Neural cell (in vitro differentiated cells): ENCODE measurements around the gene INSYN2B. TPM values are rescaled to one million over a fixed set of nuclear protein-coding genes. Genes with fewer than 3 reads are reported as not detected.

Experiments
- H2AFZ ChIP-seq: fragments of 200-600, 300-800 bp; sonication (generic), shearing (Covaris generic); 2 replicates; pipeline ENCODE4 v1.6.0; 2014; ENCODE audit warnings: low read depth, mild to moderate bottlenecking, antibody characterized with exemption, low read length, moderate library complexity
- H3F3A ChIP-seq: fragments of 200-600 bp; shearing (Covaris generic); 2 replicates; pipeline ENCODE4 v1.6.1; 2016; ENCODE audit warnings: mild to moderate bottlenecking, moderate library complexity, mixed read lengths, antibody characterized with exemption, low read length; ENCODE audit not compliant: insufficient read depth, poor library complexity, severe bottlenecking
- H3K27ac ChIP-seq: fragments of 200-600, 300-800 bp; sonication (generic), shearing (Covaris generic); 2 replicates; pipeline ENCODE4 v1.5.1; 2014; ENCODE audit warnings: mild to moderate bottlenecking, low read length, moderate library complexity
- H3K27me3 ChIP-seq: fragments of 300-800, 200-600 bp; sonication (generic), shearing (Covaris generic); 2 replicates; pipeline ENCODE4 v1.6.0; 2014; ENCODE audit warnings: mild to moderate bottlenecking, low read depth, low read length, moderate library complexity; ENCODE audit not compliant: insufficient read depth
- H3K36me3 ChIP-seq: fragments of 300-800, 200-600 bp; sonication (generic), shearing (Covaris generic); 2 replicates; pipeline ENCODE4 v1.5.1; 2014; ENCODE audit warnings: mild to moderate bottlenecking, antibody characterized with exemption, low read length, moderate library complexity; ENCODE audit not compliant: insufficient read depth
- H3K4me2 ChIP-seq: fragments of 300-800, 200-600 bp; sonication (generic), shearing (Covaris generic); 2 replicates; pipeline ENCODE4 v1.6.0; 2014; ENCODE audit warnings: mild to moderate bottlenecking, low read length
- H3K4me3 ChIP-seq: fragments of 300-800, 200-600 bp; sonication (generic), shearing (Covaris generic); 2 replicates; pipeline ENCODE4 v1.5.1; 2014; ENCODE audit warnings: mild to moderate bottlenecking, low read length, moderate library complexity
- H3K79me2 ChIP-seq: fragments of 200-600 bp; shearing (Covaris generic); replicated peaks from 2 replicates; pipeline ENCODE4 v1.6.0; 2014; ENCODE audit warnings: mild to moderate bottlenecking, low read length, moderate library complexity; ENCODE audit not compliant: insufficient read depth
- H3K9ac ChIP-seq: fragments of 300-800, 200-600 bp; sonication (generic), shearing (Covaris generic); 2 replicates; pipeline ENCODE4 v1.6.1; 2016; ENCODE audit warnings: mild to moderate bottlenecking, low read length, mixed read lengths
- H3K9me2 ChIP-seq: fragments of 200-600 bp; shearing (Covaris generic); 2 replicates; pipeline ENCODE4 v1.6.1; 2016; ENCODE audit warnings: mild to moderate bottlenecking, low read length, mixed read lengths; ENCODE audit not compliant: insufficient read depth
- H3K9me3 ChIP-seq: fragments of 200-600, 300-800 bp; sonication (generic), shearing (Covaris generic); 2 replicates; pipeline ENCODE4 v1.6.1; 2016; ENCODE audit warnings: mild to moderate bottlenecking, mixed run types, low read length, moderate library complexity, mixed read lengths
- H4K20me1 ChIP-seq: fragments of 200-600 bp; shearing (Covaris generic); 2 replicates; pipeline ENCODE4 v1.6.1; 2016; ENCODE audit warnings: mild to moderate bottlenecking, mixed run types; ENCODE audit not compliant: insufficient read depth
- CTCF ChIP-seq: fragments of 450-650 bp; IDR thresholded peaks from 2 replicates; pipeline ENCODE4 v1.5.1; 2014; ENCODE audit warnings: antibody characterized with exemption, mild to moderate bottlenecking, moderate library complexity; ENCODE audit not compliant: poor library complexity, severe bottlenecking
- EP300 ChIP-seq: fragments of 450-650 bp; conservative IDR thresholded peaks from 2 replicates; pipeline ENCODE4 v1.6.1; 2014; ENCODE audit warnings: antibody characterized with exemption, mild to moderate bottlenecking, moderate library complexity; ENCODE audit not compliant: poor library complexity, severe bottlenecking
- EZH2 ChIP-seq: fragments of 200-600, 300-800 bp; shearing (Covaris generic), sonication (generic); IDR thresholded peaks from 2 replicates; pipeline ENCODE4 v1.6.1; 2014; ENCODE audit warnings: antibody characterized with exemption, low read length, borderline replicate concordance, mild to moderate bottlenecking; ENCODE audit not compliant: insufficient read depth, poor library complexity, severe bottlenecking
- MXI1 ChIP-seq: fragments of 450-650 bp; conservative IDR thresholded peaks from 2 replicates; pipeline ENCODE4 v1.6.1; 2014; ENCODE audit warnings: antibody characterized with exemption, mild to moderate bottlenecking; ENCODE audit not compliant: poor library complexity, severe bottlenecking
- POLR2AphosphoS5 ChIP-seq: IDR thresholded peaks from 2 replicates; pipeline ENCODE4 v1.6.1; 2012
- RAD21 ChIP-seq: fragments of 450-650 bp; conservative IDR thresholded peaks from 2 replicates; pipeline ENCODE4 v1.6.1; 2014; ENCODE audit warnings: antibody characterized with exemption, mild to moderate bottlenecking, moderate library complexity
- SMC3 ChIP-seq: fragments of 450-650 bp; conservative IDR thresholded peaks from 2 replicates; pipeline ENCODE4 v1.6.1; 2014; ENCODE audit warnings: antibody characterized with exemption, mild to moderate bottlenecking, moderate library complexity; ENCODE audit not compliant: poor library complexity
- TAF1 ChIP-seq: IDR thresholded peaks from 2 replicates; pipeline ENCODE4 v1.6.1; 2012; ENCODE audit warnings: low read depth
- polyA plus RNA-seq: library from polyadenylated mRNA; depleted of rRNA; stranded (reverse); fragments of >200 nt; gene quantifications from 2 replicates; pipeline ENCODE4 v1.2.3, GENCODE V29; 2014
- TF ChIP-seq, protein P1 (sequence below): IDR thresholded peaks from 2 replicates; pipeline ENCODE4 v1.6.1; 2012; ENCODE audit warnings: borderline replicate concordance

The INSYN2B gene
- polyA plus RNA-seq, 1 donor from 2014 or later = 0.37 TPM

DNA sequence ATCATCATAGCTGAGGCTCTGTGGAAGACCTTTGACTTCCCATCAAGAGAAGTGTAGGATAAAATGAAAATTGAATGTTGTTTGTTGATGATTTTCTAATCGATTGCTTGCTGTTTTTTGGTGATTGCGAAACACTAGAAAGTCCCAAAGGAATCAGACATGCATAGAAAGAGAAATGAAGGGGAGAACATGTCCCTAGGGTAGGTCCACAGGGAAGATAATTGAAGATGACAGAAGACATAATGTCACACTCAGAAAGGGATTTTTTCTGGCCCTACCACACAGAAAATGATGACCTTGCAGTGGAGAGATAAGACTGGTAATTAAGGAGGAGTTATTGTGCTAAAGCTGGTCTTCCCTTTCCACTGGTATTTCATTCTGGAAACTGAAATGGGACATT is 62.8 kb downstream of the INSYN2B start:
- no peak for TF ChIP-seq RAD21
- TF ChIP-seq, protein P1, sequence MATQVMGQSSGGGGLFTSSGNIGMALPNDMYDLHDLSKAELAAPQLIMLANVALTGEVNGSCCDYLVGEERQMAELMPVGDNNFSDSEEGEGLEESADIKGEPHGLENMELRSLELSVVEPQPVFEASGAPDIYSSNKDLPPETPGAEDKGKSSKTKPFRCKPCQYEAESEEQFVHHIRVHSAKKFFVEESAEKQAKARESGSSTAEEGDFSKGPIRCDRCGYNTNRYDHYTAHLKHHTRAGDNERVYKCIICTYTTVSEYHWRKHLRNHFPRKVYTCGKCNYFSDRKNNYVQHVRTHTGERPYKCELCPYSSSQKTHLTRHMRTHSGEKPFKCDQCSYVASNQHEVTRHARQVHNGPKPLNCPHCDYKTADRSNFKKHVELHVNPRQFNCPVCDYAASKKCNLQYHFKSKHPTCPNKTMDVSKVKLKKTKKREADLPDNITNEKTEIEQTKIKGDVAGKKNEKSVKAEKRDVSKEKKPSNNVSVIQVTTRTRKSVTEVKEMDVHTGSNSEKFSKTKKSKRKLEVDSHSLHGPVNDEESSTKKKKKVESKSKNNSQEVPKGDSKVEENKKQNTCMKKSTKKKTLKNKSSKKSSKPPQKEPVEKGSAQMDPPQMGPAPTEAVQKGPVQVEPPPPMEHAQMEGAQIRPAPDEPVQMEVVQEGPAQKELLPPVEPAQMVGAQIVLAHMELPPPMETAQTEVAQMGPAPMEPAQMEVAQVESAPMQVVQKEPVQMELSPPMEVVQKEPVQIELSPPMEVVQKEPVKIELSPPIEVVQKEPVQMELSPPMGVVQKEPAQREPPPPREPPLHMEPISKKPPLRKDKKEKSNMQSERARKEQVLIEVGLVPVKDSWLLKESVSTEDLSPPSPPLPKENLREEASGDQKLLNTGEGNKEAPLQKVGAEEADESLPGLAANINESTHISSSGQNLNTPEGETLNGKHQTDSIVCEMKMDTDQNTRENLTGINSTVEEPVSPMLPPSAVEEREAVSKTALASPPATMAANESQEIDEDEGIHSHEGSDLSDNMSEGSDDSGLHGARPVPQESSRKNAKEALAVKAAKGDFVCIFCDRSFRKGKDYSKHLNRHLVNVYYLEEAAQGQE = no peak
- no peak for TF ChIP-seq SMC3
- TF ChIP-seq MXI1 = no peak
- no peak for TF ChIP-seq CTCF
- TF ChIP-seq EZH2 = no peak
- no peak for TF ChIP-seq EP300
- TF ChIP-seq POLR2AphosphoS5 = no peak
- TF ChIP-seq TAF1 = no peak
- Histone ChIP-seq H3K79me2 (no peaks in the 10 kb centered on the region), H2AFZ (no peak overlapping the region), H3K9me3 (no peaks in the 10 kb centered on the region), H3K9me2 (no peaks in the 10 kb centered on the region), H3K9ac (no peak overlapping the region), H3K36me3 (no peaks in the 10 kb centered on the region), H3K27me3 (no peaks in the 10 kb centered on the region), H3F3A (peaks cover 5% of the 10 kb centered on the region), H3K4me2 (no peak overlapping the region), H3K27ac (no peak overlapping the region), H4K20me1 (no peaks in the 10 kb centered on the region), H3K4me3 (no peak overlapping the region)

DNA sequence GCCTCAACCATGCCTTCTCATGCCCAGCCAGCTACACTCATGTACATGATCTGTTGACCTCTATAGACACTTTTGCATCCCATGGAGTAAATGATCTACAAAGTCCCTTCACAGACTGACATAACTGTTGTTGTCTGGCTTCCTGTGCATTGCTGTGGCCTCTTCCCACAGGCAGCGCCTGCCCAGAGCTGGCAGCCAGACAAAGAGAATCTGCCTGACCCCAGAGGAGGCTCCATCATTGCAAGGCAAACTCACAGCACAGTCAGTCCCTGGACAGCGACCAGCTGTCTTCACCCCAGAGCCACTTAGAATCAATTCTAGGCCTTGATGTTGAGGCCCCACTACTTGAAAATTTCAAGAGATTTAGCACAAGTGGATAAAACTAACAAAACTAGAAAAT is 65.5 kb downstream of the INSYN2B start:
- H2AFZ ChIP-seq = no peak overlapping the region
- no peak overlapping the region for H3K27ac ChIP-seq
- H3K27me3 ChIP-seq = no peaks in the 10 kb centered on the region

More for the DNA sequence above, 65.5 kb downstream of the INSYN2B start:
- no peak for TF ChIP-seq SMC3
- no peak for TF ChIP-seq CTCF
- no peak for TF ChIP-seq EZH2
- TF ChIP-seq POLR2AphosphoS5 = no peak
- TF ChIP-seq TAF1 = no peak
- no peak for TF ChIP-seq EP300
- no peak for TF ChIP-seq MXI1
- no peak for TF ChIP-seq RAD21
- TF ChIP-seq, protein P1 = no peak
- Histone ChIP-seq H4K20me1 (no peaks in the 10 kb centered on the region), H3F3A (no peaks in the 10 kb centered on the region), H3K79me2 (no peaks in the 10 kb centered on the region), H3K4me2 (no peak overlapping the region), H3K9ac (no peak overlapping the region), H3K4me3 (no peak overlapping the region), H3K9me3 (no peaks in the 10 kb centered on the region), H3K36me3 (no peaks in the 10 kb centered on the region), H3K9me2 (no peaks in the 10 kb centered on the region)
